COLO668 (cell line): Measurements from ENCODE around the gene SSH3.

ENCODE experiments used
- DNase-seq: peaks from one replicate; lab custom pipeline; 2025; ENCODE audit not compliant: unreplicated experiment; lab: John Stamatoyannopoulos, UW

SSH3 gene, protein sequence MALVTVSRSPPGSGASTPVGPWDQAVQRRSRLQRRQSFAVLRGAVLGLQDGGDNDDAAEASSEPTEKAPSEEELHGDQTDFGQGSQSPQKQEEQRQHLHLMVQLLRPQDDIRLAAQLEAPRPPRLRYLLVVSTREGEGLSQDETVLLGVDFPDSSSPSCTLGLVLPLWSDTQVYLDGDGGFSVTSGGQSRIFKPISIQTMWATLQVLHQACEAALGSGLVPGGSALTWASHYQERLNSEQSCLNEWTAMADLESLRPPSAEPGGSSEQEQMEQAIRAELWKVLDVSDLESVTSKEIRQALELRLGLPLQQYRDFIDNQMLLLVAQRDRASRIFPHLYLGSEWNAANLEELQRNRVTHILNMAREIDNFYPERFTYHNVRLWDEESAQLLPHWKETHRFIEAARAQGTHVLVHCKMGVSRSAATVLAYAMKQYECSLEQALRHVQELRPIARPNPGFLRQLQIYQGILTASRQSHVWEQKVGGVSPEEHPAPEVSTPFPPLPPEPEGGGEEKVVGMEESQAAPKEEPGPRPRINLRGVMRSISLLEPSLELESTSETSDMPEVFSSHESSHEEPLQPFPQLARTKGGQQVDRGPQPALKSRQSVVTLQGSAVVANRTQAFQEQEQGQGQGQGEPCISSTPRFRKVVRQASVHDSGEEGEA

GRCh38 chr11:67303132-67303834, at the start of gene SSH3:
Gene SSH3, plus strand, starts transcription at chr11:67303530. Its CDS starts 96 bp downstream, at chr11:67303626.
- DNase-seq = peak; percentile 88

DNA sequence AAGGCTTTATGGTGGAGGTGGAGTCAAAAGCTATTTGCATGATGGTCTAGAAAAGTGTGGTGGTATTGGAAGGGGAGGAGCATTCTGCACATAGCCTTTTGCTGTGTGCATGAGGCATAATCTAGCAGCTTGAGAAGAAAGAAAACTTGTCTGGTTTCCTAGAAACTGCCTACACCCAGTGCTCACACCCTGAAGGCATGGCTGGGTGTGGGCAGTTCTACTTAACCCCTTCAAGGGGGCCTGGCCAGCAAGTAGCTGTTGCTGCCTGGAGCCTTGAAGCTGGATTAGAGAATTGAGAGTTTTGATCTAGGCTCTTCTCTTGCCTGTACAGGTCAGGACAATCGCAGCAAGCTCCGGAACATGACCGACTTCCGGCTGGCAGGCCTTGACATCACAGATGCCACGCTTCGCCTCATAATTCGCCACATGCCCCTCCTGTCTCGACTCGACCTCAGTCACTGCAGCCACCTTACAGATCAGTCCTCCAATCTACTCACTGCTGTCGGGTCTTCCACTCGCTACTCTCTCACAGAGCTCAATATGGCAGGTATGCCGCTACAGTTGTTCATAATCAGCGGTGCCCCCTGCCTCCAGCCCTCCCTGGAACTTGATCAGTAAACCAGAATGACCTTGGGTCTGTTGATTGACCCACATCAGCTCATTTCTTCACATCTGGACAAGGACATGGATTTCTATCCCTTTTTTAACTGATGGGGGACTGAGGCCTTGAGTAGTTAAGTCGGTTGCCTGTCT, 49.3 kb upstream of the SSH3 start:
- no peak for DNase-seq

DNA sequence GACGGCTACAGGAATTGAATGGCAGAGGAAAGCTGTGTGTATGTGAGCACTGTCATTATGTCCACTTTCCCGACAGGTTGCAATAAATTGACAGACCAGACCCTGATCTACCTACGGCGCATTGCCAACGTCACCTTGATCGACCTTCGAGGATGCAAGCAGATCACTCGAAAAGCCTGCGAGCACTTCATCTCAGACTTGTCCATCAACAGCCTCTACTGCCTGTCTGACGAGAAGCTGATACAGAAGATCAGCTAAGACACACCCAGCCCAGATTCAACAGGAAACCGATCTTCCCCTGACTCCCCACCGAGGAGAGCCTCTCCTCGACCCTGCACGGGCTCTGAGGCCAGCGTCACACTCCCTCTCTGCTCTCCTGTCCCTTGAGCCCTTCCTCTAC, 48.5 kb upstream of the SSH3 start:
- DNase-seq = no peak

GRCh38 chr11:67255353-67255752, 48.0 kb upstream of the SSH3 start:
- DNase-seq = no peak

DNA sequence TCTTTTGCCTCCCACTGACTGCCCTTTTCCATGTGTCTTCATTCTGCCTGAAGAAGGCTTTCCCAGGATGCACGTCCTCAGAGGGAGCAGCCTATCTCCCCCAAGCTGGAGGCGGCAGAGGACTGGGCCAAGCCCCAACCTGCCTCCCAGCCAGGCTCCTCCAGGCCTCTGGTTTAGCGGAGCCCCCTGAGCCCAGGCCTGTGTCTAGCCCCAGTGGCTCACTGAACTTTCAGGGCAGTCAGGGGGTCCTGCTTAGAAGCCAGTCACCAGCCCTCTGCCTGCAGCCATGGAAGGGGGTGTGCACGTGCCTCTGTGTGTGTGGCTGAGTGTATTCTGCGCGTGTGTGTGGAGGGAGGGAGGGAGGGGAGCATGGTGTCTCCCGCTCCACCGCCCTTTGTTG, 47.5 kb upstream of the SSH3 start:
- DNase-seq = no peak

GRCh38 chr11:67256477-67257135, 46.7 kb upstream of the SSH3 start:
- DNase-seq = no peak

DNA sequence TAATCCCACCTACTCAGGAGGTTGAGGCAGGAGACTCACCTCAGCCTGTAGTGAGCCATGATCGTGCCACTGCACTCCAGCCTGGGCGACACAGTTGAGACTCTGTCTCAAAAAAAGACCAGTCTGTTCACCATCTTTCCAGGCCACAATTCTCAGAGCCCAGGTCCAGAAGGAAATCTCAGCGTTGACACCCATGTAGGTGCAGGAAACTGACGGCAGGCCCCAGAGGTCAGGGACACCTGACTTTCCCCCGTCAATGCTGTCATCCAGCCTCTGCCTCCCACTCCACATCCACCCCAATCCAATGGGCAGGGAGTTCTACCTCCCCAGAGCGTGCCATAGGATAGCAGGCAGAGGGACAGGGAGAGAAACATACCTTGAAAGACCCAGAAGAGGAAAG, 42.9 kb upstream of the SSH3 start:
- no peak for DNase-seq

DNA sequence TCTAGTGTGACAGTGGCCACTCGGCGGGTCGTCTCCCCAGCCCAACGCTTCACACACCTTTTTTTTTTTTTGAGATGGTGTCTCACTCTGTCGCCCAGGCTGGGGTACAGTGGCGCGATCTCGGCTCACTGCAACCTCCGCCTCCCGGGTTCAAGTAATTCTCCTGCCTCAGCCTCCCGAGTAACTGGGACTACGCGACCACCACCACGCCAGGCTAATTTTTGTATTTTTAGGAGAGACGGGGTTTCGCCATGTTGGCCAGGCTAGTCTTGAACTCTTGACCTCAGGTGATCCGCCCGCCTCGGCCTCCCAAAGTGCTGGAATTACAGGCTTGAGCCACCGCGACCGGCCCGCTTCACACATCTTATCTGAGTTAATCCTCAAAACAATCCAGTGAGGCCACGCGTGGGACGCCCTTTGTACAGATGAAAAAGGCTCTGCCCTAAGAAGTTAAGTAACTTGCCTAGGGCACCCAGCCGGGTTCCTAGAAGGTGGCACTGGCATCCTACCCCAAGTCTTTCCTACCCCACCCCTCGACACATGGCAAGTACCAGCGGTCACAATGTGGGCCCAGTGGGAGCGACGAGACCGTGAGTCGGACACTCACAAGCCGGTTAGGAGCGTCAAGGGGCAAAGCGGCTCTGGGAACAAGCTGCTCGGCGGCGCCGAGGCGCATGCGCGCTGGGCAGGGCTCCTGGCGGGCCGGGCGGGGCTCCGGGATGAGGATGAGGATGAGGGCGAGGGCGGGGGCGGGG, 42.3 kb upstream of the SSH3 start:
- peak; percentile 55 for DNase-seq

DNA sequence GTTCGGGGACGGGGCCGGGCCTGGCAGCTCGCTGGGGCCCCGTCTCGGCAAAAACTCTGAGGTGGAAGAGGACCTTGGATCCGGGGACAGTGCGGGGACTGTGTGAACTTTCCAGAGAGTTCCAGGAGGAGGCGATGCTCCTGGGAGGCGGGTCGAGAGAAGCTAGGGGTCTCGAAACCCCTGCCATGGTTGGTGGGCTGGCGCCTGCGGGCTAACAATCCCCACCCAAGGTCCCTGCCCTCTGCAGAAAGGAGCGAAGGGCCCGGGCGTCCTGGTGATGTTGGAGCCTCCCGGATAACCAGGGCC, 41.7 kb upstream of the SSH3 start:
- no peak for DNase-seq

DNA sequence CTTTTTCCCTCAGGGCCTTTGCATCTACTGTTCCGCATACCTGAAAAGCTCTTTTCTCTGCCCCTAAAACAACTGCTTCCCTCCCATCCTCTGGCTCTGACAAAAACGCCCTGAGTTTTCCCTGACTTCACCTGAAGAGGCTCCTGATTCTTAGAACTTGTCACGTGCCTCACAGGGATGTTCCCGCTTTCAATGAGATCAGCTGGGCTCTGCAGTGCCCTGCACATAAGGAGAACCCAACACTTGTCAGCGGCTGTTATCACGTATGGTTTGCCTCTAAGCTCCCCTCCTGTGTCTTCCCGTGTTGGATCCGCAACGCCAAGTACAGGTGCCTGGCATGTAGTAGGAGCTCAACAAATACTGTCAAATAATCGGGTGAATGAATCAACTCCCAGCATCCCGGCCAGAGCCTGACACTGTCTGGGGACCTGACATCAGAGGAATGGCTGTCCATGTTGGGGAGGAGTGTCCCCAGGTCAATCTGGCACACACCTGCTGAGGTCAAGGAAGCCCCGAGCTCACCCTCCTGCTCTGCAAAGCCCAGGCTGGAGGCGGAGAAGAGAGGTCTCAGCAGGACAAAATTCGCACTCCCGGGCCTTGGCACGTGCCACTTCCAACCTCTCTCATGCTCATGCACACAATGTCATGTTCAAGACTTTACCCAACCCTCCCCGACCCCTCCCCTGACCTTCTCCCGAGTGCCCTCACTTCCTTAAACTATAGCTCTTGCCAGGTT, 41.2 kb upstream of the SSH3 start:
- DNase-seq = no peak

DNA sequence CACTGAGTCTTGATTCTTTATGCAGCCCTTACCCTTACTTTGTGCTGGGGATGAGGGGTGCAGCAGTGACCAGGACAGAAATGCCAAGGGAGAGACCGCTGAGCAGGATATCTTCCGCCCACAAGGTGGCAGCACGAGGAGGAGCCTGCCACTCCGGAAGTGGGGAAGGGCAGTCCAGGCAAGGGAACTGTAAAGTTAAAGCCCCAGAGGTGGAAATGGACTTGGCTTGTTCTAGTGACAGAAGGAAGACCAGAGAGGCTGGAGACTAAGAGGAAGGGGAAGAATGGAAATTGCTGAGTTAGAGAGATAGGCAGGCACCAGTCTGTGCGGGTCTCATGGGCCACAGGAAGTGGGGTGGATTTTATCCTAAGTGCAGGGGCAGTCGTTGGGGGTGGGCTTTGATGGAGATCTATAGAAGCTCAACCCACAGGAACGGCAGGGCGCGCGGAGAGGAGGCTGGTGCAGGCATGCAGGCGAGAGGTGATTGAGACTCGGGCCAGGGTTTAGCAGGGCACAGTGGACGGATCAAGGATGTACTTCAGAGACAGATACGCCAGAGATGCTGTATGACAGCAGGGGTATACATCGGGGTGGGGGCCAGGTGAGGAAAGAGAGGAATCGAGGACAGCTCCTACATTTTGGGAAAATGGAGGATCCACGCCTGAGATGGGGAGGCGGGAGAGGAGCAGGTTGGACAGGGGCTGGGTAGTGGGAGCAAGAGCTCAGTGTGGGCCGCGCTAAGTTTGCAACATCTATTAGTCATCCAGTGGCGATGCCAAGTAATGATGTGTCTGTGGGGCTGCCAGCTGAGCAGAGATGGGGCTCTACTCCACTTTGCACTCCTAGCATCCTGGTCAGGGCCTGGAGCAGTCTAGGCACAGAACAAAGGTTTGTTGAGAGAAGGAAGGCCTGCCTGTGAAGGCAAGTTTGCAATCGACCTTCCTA, 40.3 kb upstream of the SSH3 start:
- peak; percentile 72 for DNase-seq

DNA sequence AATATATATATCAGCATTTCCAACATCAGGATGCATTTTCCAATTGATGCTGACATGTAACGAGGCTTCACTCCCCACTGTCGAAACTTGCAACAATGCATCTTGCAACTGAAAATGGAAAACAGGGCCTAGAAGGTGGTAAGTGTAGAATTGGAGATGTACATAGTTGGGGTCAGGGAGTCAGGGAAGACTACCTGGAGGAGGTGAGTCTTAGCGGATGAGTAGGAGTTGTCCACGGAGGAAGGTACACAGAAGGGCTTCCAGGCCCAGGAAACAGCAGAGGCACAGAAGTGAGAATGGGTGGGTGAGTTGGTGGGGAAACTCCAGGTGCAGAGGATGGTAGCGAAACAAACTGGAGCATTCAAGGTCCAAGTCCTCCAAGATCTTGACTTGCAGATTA, 39.1 kb upstream of the SSH3 start:
- no peak for DNase-seq

GRCh38 chr11:67264877-67265632, 38.3 kb upstream of the SSH3 start:
- no peak for DNase-seq

GRCh38 chr11:67265633-67266448, 37.5 kb upstream of the SSH3 start:
- DNase-seq = peak; percentile 83

DNA sequence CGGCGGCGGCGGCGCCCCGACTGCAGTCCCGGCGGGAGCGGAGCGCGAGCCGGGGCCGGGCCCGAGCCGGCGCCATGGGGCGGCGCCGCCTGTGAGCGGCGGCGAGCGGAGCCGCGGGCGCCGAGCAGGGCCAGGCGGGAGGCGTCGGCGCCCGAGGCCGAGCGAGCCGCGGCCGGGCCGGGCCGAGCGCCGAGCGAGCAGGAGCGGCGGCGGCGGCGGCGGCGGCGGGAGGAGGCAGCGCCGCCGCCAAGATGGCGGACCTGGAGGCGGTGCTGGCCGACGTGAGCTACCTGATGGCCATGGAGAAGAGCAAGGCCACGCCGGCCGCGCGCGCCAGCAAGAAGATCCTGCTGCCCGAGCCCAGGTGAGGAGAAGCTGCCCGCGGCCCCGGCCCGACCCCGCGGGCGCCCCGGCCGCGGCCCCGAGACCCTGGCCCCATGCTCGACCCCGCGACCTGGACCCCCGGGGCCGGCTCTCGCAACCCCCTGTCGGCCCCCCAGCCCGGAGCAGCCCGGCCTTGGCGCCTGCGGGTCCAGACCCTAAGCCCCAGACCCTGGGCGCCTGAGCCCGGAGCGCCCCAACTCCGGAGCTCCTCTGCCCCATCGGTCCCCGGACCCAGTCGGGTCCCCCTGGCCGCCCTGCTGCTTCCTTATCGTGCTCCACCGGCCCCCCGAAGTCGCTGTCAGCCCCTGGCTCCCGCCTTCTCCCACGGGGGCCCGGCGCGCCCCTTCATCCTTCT, 36.7 kb upstream of the SSH3 start, which contains the start of gene GRK2:
Gene GRK2 (plus strand): TSS at position 25 of the 739 bp plus-strand sequence. CDS start 227 bp downstream, at position 252.
- DNase-seq = peak; percentile 81
